HG03060 (cell line): ENCODE results near the gene TMEM119.

ENCODE experiments used
- ATAC-seq: cut with Tn5 transposase; IDR thresholded peaks from one replicate; pipeline ENCODE4 v1.9.1; 2021; ENCODE audit warnings: low read depth, moderate number of reproducible peaks; ENCODE audit not compliant: unreplicated experiment

TMEM119 gene

GRCh38 chr12:108597559-108598471, at the start of gene TMEM119:
Gene TMEM119, minus strand, starts transcription at chr12:108598084. Its CDS starts 5,701 bp downstream, at chr12:108592383.
- no peak for ATAC-seq

GRCh38 chr12:108646600-108647579, 49.0 kb upstream of the TMEM119 start:
- no peak for ATAC-seq

DNA sequence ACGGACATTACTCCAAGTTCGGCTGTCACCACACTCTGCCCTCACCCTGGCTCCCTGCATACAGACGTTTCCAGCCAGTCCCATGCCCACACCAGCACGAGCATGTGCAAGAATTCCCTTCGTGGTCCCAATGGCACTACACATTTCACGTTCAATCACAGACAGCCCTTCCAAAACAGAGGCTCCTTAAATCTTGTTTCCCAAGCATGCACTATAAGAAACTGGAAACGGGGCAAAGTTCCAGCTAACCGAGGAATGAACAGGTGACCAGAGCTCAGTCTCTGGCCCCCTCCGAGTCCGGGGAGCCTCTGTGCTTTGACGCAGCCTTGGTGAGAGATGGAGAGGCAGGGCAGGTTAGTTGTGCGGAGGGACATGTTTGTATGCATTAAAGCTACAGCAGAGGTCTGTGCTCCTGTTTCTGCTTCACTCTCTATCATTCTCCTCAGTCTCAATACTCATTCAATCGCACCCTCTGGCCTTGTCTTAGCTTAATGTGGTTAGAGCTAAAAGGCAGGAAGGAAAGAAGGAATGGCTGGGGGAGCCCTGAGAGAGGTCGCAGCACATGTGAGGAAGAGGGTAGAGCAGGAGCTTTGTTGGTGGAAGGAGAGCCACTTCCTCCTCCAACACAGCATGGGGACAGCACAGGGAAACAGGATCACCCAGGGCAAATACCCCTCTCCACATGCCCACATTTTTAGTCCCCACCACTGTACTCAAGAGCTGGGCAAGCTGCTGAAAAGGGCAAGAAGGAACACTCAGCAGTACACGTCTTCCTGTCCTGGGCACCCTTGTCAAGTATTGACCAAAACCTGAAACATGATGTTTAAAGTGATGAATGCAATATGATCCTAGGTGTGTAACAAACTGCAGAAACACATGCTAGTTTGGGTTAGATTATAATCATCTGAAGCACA, 48.1 kb upstream of the TMEM119 start:
- ATAC-seq: no peak

DNA sequence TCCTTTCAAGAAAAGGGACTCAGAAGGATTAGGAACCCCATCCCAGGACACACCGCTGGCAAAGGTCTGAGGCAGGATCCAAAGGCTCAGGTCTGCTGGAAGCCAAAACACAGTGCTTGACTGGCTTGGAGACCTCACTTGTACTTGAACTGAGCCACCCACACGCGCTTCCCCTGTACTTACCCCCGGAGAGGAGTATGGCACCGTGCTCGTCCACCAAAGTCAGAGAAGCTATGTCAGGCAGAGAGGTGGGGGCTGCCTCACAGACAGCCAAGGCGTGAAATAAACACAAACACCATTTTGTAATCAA, 46.9 kb upstream of the TMEM119 start:
- no peak for ATAC-seq

- ATAC-seq: no peak
Observed at GRCh38 chr12:108643941-108644810, 46.3 kb upstream of the TMEM119 start.

GRCh38 chr12:108642899-108643654, 45.2 kb upstream of the TMEM119 start:
- ATAC-seq: no peak

- no peak for ATAC-seq
Observed at GRCh38 chr12:108642269-108642870, 44.5 kb upstream of the TMEM119 start.

DNA sequence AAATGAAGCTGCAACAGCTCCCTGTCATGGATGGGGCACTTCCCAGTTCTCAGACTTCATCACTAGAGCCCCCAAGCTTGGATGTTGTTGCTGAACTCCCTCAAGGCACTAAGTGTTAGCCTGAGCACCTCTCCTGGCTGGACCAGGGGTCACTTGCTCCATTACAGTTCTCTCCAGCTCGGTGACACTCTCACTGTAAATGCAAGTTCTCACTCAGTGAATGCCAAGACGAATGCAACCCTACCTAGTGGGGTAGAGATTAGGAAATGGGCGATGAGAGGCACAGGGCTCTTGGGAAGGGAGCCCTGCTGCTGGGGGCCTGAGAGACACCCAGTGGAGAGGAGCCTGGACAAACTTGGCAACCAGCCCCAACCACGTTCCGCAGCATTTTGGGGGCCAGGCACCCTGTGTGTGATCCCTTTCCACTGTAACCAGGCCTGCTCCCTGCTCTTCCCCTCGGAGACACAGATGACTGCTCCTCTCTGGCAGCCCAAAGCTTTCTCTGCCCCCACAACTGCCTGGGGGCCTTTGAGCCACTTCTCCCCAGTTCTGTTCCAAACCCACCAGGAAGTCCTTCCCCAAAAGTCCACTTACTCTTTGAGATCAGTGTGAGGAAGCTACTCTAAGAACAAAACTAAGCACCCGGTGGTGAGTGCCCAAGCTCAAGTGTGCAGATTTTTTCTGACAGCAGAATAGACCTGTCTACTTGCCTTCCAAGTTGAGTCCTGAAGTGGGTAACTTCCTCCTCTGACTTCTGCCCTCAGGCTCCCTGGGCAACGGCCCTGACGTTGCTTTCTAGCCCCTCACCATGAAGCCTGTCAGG, 43.8 kb upstream of the TMEM119 start:
- no peak for ATAC-seq

GRCh38 chr12:108640802-108641445, 43.0 kb upstream of the TMEM119 start:
- no peak for ATAC-seq

- ATAC-seq: no peak
Observed at GRCh38 chr12:108638997-108639822, 41.3 kb upstream of the TMEM119 start.

- no peak for ATAC-seq
Observed at GRCh38 chr12:108638141-108638827, 40.4 kb upstream of the TMEM119 start.

- ATAC-seq: no peak
Observed at GRCh38 chr12:108637222-108637971, 39.5 kb upstream of the TMEM119 start.

DNA sequence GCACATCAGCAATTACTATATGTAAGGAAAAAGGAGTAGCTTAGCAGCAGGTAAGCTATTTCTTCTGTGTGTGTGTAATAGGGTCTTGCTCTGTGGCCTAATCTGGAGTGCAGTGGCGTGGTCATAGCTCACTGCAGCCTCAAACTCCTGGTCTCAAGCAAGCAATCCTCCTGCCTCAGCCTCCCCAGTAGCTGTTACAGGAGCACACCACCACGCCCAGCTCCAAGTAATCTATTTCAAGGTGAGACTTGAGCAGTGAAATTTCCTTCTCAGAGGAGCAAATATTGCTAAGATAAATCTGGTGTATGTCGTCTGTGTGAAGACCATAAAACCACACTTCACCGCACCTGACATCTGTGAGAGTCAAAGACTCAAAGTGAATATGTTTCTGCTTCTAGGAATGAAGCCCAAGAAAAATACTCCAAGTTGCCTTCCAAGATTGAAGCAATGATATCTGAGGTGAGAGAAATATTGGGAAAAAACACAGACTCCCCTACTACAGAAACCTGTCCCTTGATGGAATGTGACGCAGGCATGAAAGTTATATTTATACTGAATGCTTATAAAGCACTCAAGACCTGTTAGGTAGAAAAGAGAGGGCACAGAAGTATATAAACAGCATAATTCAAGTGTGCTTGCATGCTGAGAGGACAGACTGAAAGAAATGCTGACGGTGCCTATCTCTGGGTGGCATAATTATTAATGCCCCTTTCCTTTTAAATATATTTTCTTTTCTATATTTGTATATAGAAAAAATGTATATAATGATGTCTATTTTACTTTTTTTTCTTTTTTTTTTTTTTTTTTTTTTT, 38.3 kb upstream of the TMEM119 start:
- no peak for ATAC-seq
